Thoracic aorta (tissue), 2 donors: ENCODE data around the gene GKN2. TPM values are rescaled to one million over a fixed set of nuclear protein-coding genes. Genes with fewer than 3 reads are reported as not detected.

Experiments used
- ATAC-seq: fragments of 150-250 bp; one replicate; pipeline ENCODE4 v1.8.0; 2017; ENCODE audit warnings: low read depth; ENCODE audit not compliant: insufficient number of reproducible peaks, low FRiP score
- DNase-seq: peaks from one replicate; pipeline ENCODE4 v3.0.0-alpha.2; 2020; ENCODE audit warnings: low spot score
- H3K27ac ChIP-seq, 2 donors: fragments of 200-600 bp; sonication (generic); 1 replicate in 1 of 2; 2 replicates in 1 of 2; pipeline ENCODE4 v1.5.1; 2016; ENCODE audit warnings: mild to moderate bottlenecking in 2 of 2, moderate library complexity in 2 of 2
- H3K27me3 ChIP-seq: fragments of 200-600 bp; sonication (generic); replicated peaks from 2 replicates; pipeline ENCODE4 v1.6.0; 2016; ENCODE audit warnings: mild to moderate bottlenecking; ENCODE audit not compliant: insufficient read depth
- H3K36me3 ChIP-seq: fragments of 200-600 bp; sonication (generic); one replicate; pipeline ENCODE4 v1.5.1; 2016
- H3K4me1 ChIP-seq, 2 donors: fragments of 200-600 bp; sonication (generic); 1 replicate in 1 of 2; 2 replicates in 1 of 2; pipeline versions ENCODE4 v1.5.1 to v1.6.0; 2016; ENCODE audit warnings: low read depth in 2 of 2, mild to moderate bottlenecking in 1 of 2; ENCODE audit not compliant: control insufficient read depth in 1 of 2
- H3K4me3 ChIP-seq: fragments of 200-600 bp; sonication (generic); 2 replicates; pipeline ENCODE4 v1.5.1; 2016; ENCODE audit warnings: mild to moderate bottlenecking
- H3K9me3 ChIP-seq: fragments of 200-600 bp; sonication (generic); 2 replicates; pipeline ENCODE4 v1.5.1; 2016
- CTCF ChIP-seq: fragments of 200-600 bp; sonication (generic); IDR thresholded peaks from one replicate; pipeline ENCODE4 v1.5.1; 2019; ENCODE audit warnings: antibody characterized with exemption
- total RNA-seq, 2 donors: library from RNA; depleted of rRNA; stranded (reverse); fragments of >200 nt; gene quantifications; one replicate each; pipeline versions ENCODE4 v1.1.0 to v1.2.3, GENCODE V29; 2016

The GKN2 gene
- total RNA-seq, 2 donors from 2014 or later = 9.7 TPM; not detected in 1

- no peak overlapping the region for H3K27ac ChIP-seq
- ATAC-seq = no peak
- no peak for TF ChIP-seq CTCF
These were observed 41.0 kb upstream of the GKN2 start for GRCh38 chr2:68993660-68994059.

GRCh38 chr2:68992933-68993332 lies 40.2 kb upstream of the GKN2 start:
- DNase-seq = no peak
- Histone ChIP-seq H3K4me3 (no peak overlapping the region), H3K9me3 (no peaks in the 10 kb centered on the region), H3K27me3 (no peaks in the 10 kb centered on the region), H3K36me3 (no peaks in the 10 kb centered on the region), H3K4me1 (no peaks in the 10 kb centered on the region), H3K27ac (no peak overlapping the region)
- no peak for ATAC-seq
- TF ChIP-seq CTCF = no peak

More at GRCh38 chr2:68993660-68994059, 41.0 kb upstream of the GKN2 start:
- H3K36me3 ChIP-seq = no peaks in the 10 kb centered on the region
- no peak overlapping the region for H3K4me3 ChIP-seq
- no peaks in the 10 kb centered on the region for H3K4me1 ChIP-seq
- H3K9me3 ChIP-seq = no peaks in the 10 kb centered on the region
- no peaks in the 10 kb centered on the region for H3K27me3 ChIP-seq
- no peak for DNase-seq

- H3K9me3 ChIP-seq = no peaks in the 10 kb centered on the region
- no peak overlapping the region for H3K4me3 ChIP-seq
- ATAC-seq (no peak), DNase-seq (no peak)
- no peak overlapping the region for H3K27ac ChIP-seq
- H3K27me3 ChIP-seq = no peaks in the 10 kb centered on the region
- peaks cover 0 to under 1% of the 10 kb centered on the region in 2 donors for H3K4me1 ChIP-seq
- no peaks in the 10 kb centered on the region for H3K36me3 ChIP-seq
- no peak for TF ChIP-seq CTCF
These were observed 39.6 kb upstream of the GKN2 start for GRCh38 chr2:68992341-68992740.

- Histone ChIP-seq H3K9me3 (no peaks in the 10 kb centered on the region), H3K4me3 (no peak overlapping the region), H3K27me3 (no peaks in the 10 kb centered on the region), H3K4me1 (peaks cover 0 to 5% of the 10 kb centered on the region in 2 donors), H3K27ac (no peak overlapping the region), H3K36me3 (no peaks in the 10 kb centered on the region)
- no peak for ATAC-seq
- no peak for DNase-seq
- TF ChIP-seq CTCF = no peak
These were observed 36.3 kb upstream of the GKN2 start for GRCh38 chr2:68989035-68989434.

- no peaks in the 10 kb centered on the region for H3K9me3 ChIP-seq
- no peak for TF ChIP-seq CTCF
- no peaks in the 10 kb centered on the region for H3K27me3 ChIP-seq
- H3K4me3 ChIP-seq = no peak overlapping the region
- no peaks in the 10 kb centered on the region for H3K36me3 ChIP-seq
- H3K27ac ChIP-seq = no peak overlapping the region
- DNase-seq = no peak
- H3K4me1 ChIP-seq = peaks cover 0 to 5% of the 10 kb centered on the region in 2 donors
- no peak for ATAC-seq
These were observed 34.4 kb upstream of the GKN2 start for GRCh38 chr2:68987021-68987503.
